ENCODE measurements around the gene PGS1. TPM values are rescaled to one million over a fixed set of nuclear protein-coding genes. Genes with fewer than 3 reads are reported as not detected.

The PGS1 gene
- total and polyA plus RNA-seq, 8 donors: 42.9 to 83.6 (median 58.7) TPM

DNA sequence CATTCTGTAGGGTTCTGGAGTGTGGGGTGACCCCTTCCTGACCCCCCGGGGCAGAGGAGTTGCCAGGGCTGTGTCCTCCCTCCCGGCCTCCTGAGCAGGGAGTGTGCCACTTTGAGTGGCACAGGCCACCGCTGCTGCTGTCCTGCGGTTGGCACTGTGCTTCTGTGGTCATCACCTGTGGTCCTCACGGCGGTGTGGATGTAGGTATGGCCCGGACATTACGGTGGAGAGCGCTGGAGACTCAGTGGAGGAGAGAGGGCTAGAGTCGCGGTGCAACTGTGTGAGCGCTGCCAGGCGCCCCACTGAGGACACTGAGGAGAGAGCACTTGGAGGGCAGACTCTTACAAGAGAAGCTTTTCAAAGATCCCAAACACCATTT, 39.1 kb downstream of the PGS1 start:
- Histone ChIP-seq H3K27me3 (no peaks in the 10 kb centered on the region), H3K36me3 (peaks cover 0 to 61% of the 10 kb centered on the region in 2 donors), H3K9me3 (no peaks in the 10 kb centered on the region), H3K4me1 (peaks cover 57 to 100% of the 10 kb centered on the region in 2 donors), H3K4me3 (peak overlapping the region in 1 of 2 donors; percentile 35), H3K27ac (peak overlapping the region; percentile 90 to 93)
- TF ChIP-seq, protein P1, sequence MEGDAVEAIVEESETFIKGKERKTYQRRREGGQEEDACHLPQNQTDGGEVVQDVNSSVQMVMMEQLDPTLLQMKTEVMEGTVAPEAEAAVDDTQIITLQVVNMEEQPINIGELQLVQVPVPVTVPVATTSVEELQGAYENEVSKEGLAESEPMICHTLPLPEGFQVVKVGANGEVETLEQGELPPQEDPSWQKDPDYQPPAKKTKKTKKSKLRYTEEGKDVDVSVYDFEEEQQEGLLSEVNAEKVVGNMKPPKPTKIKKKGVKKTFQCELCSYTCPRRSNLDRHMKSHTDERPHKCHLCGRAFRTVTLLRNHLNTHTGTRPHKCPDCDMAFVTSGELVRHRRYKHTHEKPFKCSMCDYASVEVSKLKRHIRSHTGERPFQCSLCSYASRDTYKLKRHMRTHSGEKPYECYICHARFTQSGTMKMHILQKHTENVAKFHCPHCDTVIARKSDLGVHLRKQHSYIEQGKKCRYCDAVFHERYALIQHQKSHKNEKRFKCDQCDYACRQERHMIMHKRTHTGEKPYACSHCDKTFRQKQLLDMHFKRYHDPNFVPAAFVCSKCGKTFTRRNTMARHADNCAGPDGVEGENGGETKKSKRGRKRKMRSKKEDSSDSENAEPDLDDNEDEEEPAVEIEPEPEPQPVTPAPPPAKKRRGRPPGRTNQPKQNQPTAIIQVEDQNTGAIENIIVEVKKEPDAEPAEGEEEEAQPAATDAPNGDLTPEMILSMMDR (IDR thresholded peaks at IDR 0.05): no peak
- intact Hi-C loops (cut with DNase I): no loop called here
- DNase-seq: peak in 1 of 4 donors; percentile 78
- ATAC-seq: no peak

DNA sequence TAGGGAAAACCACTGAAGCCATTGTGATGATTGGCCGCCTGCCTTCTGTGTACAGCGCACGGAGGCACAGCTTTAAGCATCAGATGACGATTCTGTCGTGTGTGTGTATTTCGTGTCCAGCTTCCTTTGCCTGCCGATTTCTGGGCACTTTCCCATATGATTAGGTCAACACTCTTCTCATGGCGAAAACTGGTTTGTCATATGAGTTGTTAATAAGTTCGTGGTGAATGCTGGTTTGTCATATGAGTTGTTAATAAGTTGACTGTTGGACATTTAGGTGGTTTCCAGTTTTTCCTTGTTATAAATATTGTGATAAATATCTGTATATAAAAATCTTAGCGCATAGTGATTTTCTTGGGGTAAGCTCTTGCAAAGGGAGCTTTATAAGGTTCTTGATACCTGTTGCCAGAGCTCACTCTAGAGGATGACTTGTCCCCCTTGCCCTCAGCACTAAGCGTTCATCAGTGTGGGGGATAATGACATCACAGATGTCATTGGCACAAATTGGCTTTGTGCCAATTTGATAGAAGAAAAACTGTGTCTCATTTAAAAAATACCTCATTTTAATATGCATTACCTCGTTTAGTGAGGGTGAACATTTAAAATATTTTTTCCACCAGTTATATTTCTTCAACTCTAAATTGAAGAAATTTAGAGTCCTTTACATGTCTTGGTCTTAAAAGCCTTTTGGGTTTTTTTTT, 40.0 kb downstream of the PGS1 start:
- intact Hi-C loops (cut with DNase I): no loop called here
- H3K27ac ChIP-seq: peak overlapping the region; percentile 90 to 93
- peaks cover 0 to 68% of the 10 kb centered on the region in 2 donors for H3K36me3 ChIP-seq

DNA sequence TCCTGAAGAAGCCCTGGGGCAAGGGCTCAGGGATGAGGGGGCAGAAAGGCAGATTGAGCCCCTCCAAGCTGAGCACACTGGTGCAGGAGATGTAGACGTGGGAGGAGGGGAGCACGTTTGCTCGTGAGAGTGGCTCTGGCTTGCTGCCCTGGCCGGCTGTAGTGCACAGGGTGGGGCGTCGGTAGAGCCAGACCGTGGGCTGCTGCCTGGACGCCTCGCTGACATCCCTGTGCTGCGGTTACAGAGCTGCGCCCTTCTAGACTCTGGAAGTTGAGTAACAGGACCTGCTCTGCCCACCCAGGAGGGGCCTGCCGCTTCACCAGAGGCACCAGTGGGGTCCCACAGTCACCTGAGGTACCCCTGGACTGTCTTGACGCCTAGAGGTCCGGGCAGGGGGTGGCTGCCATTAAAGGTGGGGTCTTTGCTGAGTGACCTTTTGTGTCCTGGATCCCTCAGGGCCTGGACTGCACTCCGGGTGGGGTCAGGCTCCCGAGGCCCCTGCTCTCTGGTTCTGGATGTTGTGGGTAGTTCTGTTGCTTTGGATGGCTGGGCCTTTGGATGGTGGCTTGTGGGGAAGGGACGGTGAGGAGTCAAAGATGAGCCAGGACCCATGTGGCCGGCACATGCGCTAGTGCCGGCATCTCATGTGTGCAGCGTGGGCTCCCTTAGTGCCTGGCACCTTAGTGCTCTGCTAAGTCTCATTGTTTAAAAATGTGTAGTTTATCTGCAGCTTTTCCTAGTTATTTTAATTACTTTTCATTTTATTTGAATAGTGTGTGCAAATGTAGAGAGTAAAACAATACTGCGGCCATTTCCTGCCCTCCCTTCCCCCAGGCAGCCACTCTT, 41.7 kb downstream of the PGS1 start:
- H3K4me1 ChIP-seq: peaks cover 30 to 100% of the 10 kb centered on the region in 2 donors
- H3K36me3 ChIP-seq: peaks cover 0 to 79% of the 10 kb centered on the region in 2 donors
- DNase-seq: peak in 1 of 4 donors; percentile 78
- no peaks in the 10 kb centered on the region for H3K27me3 ChIP-seq
- no peaks in the 10 kb centered on the region for H3K9me3 ChIP-seq
- ATAC-seq: no peak
- H3K27ac ChIP-seq: peak overlapping the region; percentile 59 to 93
- intact Hi-C loops (cut with DNase I): loop anchor here in 1 of 2 donors (5.0 to 10.0 kb wide), 2 partner anchors 58 to 165 kb away; partner anchors contain the start of gene SOCS3
- TF ChIP-seq, protein P1 (IDR thresholded peaks at IDR 0.05): no peak
- H3K4me3 ChIP-seq: peak overlapping the region in 1 of 2 donors; percentile 29

More for the DNA sequence above, 40.0 kb downstream of the PGS1 start:
- Histone ChIP-seq H3K4me3 (peak overlapping the region in 1 of 2 donors; percentile 35), H3K27me3 (no peaks in the 10 kb centered on the region), H3K4me1 (peaks cover 47 to 100% of the 10 kb centered on the region in 2 donors), H3K9me3 (no peaks in the 10 kb centered on the region)
- TF ChIP-seq, protein P1 (IDR thresholded peaks at IDR 0.05): no peak
- ATAC-seq: no peak
- no peak for DNase-seq

DNA sequence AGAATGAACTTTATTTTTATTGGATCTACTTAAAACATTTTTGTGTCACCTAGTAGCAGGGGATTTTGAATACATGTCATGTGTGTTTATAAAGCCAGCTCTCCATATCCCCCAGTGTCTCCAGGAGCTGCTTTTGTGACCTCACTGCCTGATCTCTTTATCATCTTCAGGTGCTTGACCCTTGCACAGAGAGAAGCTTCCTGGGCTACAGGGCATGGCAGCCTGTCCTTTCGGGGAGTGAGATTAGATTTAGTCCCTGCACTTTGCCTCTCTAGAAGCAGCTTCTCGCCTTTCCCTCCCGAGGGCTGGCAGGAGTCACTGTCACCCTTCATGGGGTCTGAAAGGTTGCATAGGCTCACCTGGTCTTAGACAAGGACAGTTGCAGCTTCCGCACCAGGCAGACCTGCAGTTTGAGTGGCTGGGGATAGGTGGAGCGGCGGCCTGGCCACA, 42.7 kb downstream of the PGS1 start:
- Histone ChIP-seq H3K4me3 (no peak overlapping the region), H3K27me3 (no peaks in the 10 kb centered on the region), H3K4me1 (peaks cover 21 to 100% of the 10 kb centered on the region in 2 donors), H3K36me3 (peaks cover 0 to 79% of the 10 kb centered on the region in 2 donors), H3K27ac (peak overlapping the region in 1 of 2 donors; percentile 93), H3K9me3 (no peaks in the 10 kb centered on the region)
- no peak for ATAC-seq
- DNase-seq: no peak
- TF ChIP-seq, protein P1 (IDR thresholded peaks at IDR 0.05): no peak
- intact Hi-C loops (cut with DNase I): loop anchor here in 1 of 2 donors (5.0 to 10.0 kb wide), 2 partner anchors 59 to 166 kb away; partner anchors contain the start of gene SOCS3

Measured in left lung (tissue), 10 donors.